SIG-M5 (cell line): ENCODE results near the gene TSFM.
"Not testable (repeated sequence)": the region's sequence is repeated elsewhere in the genome, so short reads cannot be mapped to it uniquely, and the experiment has no call there.

Experiments used
- DNase-seq: peaks from one replicate; lab custom pipeline; 2025; lab: John Stamatoyannopoulos, UW

Gene TSFM

DNA sequence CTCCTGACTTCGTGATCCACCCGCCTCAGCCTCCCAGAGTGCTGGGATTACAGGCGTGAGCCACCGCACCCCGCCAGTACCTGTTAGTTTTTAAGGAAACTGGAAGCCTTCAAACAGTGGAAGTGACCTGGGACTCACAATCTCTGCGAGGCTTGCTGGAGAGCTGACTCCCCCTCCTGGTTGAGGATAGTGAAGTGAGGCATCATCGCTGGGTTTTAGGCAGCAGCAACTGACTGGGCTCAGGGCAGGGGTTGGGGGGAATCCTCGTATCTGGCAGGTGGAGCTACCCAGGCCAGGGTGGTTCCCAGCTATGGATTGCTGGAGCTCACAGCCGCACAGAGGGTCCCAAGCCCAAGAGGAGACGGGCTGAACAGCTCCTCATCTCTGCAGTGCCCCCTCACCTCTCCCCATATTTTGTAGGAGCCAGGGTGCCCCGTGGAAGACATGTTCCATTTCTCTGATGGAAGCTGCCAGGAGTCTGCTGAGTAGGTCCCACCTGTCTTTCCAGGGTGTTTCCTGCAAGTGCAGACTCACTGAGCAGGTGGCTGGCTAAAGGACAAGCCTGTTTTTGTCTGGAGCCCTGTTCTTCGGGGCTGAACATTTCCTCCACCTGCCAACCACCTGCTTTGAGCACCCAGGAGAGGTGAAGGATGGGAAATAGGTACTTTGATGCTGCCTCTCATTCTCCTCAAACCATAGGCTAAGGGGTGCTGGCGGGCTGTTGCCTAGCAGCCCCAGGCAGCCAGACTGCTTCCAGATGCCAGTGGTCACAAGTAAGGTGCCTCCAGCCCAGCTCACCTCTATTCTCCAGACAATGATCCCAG is 32.8 kb downstream of the TSFM start:
- no peak for DNase-seq

DNA sequence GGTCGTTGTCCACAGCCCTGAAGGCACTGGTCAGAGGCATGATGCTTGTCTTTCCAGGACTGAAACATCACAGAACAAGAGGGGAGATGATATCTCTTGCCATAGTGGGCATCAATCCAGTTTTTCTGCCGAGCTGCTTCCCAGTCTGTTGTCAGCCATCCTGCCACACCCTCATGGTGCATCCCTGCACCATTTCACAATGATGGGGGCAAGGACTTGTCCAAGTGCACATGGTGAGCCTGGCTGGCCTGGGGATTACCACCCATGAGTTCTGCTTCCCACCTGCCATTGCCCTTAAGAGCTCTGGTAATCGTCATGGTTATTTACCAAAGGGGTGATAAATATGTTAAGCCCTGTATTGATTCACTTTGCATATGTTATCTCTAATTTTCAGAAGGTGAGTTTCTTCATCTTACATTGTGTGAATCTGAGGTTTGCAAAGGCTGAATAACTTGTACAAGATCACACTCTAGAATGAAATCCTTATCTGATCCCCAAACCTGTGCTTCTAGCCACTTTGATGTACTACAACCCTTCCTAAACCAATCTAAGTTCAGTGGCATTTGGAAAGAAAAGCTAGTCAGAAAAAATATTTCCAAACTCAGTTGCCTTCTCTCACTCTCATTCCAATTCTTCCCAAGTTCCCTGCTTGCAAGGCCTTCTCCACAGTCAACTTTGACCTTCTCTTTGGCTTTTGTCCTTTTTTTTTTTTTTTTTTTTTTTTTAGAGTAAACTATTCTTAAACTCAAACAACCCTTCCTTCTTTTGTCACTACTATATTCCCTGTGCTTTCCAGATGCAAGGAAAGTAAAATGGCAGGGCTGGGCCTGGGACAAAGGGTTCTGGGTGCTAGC is 33.6 kb downstream of the TSFM start:
- DNase-seq: no peak

DNA sequence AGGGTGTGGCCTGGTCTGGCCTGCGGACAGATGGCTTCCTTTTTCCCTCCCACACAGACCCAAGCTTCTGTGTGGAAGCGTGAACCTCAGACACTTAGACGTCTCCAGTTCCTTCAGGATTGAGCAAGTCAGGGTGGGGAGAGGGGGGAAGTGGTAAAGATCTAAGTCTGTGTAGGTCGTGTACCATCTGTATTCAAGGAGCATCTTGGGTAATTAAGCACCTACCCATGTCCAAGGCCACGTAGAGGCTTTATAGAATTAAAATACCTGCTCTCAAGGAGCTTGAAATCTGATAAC is 34.2 kb downstream of the TSFM start:
- DNase-seq: peak; percentile 45

DNA sequence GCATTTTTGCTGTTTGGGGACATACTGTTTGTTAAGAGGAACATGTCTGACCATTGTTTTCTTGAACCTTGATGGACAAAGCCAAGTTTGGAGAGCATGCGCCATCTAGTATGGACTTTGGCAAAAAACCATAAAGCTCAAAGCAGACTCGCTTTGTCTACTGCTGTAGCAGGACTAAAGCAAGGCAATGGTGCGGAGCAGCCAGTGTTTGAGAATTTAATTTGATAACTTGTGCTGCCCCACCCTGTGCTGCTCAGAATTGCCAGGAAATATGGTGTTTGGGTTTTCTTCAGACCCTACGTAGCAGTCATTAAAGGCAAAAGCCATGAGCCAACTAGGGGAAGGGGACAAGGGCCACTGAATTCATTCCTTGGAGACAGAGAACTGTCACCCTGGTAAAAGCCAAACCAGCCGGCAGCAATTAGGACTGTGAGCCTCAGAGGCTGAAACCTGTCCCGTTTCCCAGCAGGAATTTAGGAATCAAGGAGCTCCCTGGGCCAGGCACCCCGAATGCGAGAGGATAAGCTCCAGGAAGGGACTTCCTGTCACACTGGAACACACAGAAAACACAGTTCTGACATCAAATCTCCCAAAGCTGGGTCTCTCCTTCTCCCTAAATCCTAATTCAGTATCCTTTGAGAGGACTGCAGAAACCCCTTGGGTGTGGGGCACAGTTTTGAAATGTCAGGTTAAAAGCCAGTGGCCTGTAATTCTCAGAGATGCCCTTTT is 34.8 kb downstream of the TSFM start:
- no peak for DNase-seq

DNA sequence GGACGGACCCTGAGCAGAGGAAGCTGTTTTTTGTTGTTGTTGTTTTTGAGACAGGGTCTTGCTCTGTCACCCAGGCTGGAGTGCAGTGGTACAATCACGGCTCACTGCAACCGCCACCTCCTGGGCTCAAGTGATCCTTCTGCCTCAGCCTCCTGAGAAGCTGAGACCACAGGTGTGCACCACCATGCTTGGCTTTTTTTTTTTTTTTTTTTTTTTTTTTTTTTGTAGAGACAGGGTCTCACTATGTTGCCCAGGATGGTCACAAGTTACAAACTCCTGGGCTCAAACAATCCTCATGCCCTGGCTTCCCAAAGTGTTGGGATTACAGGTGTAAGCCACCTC is 35.4 kb downstream of the TSFM start:
- not testable (repeated sequence) for DNase-seq

DNA sequence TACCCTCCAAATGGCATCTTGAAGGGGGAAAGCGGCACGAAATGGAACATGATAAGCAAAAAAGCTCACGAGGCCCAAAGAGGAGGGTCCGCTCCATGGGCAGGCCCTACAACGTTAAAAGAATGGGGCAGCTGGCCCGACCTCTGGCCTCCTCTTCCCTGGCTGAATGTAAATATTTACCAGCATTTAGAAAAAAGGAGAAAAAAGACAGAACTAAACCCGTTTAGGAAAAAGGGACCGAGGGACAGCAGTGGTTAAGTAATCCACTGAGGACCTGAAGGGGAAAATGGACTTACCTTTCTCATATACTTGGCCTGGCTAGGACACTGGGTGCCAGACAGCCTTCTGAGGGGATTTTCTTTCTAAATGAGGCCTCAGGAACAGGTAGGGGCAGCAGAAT is 37.5 kb downstream of the TSFM start:
- DNase-seq: not testable (repeated sequence)

DNA sequence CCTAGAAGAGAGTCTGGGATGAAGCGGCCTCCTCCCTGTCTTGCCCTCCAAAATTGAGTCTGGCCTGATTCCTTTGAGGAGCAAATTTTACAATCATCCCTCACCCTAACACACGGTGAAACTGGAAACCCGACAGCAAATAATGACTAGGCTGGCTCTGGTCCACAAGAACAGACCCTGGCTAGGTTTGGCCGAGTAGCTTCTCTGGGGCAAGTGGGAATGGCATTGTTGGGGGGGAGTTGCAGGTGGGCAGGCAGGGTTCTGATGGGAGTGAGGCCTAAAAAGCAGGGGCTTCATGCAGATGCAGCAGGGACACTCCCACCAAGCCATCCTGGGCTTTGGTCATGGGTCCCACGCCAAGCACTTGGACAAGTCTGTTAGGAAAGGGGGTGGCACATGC is 38.4 kb downstream of the TSFM start:
- DNase-seq: not testable (repeated sequence)

DNA sequence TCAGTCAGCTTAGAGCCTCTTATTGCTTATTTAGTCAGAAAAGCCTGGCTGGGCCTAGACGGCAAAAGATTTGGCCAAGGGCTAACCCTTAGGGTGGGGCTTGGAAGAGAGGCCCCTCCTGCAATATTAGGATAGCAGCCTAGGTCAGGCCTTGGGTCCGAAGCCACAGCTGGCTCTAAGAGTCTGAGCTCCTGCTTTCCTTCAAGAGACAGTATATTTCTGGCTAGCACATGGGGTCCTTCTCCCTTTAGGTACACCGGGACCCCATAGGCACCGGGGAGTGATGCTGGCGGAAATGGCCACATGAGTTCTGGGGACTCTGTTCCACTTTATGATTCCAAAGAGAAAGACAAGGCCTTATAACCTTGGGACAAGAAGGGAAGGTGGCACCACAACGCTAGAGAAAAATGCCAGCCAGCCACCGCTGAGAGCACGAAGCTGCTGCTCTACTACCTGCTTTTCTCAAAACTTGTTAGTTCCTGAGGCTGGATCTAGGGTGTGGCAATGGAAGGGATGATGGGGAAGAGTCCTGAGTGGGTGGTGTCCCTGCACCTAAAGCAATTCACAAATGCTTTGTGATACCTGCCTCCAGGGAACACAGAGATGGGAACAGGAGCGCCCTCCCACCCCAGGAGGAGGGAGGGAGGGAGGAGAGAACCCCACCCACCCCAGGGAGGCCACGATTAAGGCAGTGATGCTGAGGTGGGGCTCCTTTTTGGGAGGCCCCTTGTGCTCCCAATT is 39.1 kb downstream of the TSFM start:
- no peak for DNase-seq

DNA sequence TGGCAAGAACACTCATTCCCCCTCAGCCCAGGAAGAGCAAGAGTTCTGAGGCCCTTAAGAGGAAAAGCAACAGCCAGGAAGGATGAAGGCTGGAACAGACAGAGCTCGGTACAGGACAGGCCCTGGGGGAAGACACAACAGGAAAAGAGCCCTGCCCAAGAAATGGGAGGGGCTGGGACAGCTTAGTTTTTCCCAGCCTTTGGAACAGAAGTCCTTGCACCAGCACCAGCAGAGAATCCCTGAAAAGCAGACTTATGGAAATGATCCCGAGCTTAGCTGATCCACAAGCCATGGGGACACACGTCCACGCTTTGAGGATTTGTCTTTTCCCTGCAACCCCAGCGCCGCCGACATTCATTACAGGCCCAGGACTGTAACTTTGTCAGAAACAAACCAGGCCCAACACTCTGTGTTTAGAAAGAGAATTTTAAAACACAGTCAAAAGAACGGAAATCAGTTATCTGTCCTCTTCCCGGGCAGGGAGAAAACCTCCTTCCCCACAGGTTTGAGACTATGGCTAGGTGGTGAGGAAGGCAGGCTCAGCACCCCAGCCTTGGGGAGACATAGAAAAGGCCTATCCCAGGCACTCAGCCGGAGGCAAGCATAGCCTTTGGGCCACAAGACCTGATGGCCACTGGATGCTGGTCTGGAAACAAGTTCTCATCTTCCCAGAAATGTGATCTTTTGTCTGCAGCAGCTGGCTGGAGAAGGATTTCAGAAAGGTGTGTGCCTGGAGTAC is 40.0 kb downstream of the TSFM start:
- DNase-seq: no peak

DNA sequence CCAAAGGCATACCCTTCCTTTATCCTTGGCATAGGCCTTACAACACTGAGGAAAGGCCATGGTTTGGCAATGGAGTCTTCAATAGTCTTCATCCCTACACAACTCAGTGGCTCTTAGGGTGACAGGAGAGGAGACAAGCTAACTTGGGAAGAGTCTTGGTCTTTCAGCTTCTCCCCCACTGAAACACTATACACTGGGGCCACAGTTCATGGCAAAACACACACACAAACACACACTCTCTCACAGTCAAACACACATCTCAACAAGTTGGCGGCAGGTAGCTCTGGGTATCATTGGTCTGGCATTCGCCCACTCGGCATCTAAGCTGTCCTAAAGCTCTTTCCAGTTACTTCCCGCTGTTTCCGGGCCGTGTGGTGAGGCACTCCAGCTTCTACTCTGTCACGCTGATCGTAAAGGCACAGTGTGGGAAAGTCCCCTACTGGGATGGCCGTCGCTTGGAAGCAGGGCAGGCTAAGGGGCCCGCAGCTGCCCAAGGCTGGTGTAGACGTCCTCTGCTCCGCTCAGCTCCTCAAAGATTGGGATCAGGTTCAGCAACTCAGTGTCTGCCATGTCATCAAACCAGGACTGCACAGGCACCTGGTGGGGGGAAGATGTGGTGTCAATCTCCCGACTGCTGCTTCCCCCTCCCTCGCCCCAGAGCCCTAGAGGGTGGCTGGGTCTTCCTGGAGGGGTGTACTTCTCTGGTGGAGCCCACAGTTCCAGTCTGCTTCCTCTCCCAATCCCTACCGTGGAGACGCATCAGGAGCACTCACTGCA is 40.7 kb downstream of the TSFM start:
- no peak for DNase-seq

DNA sequence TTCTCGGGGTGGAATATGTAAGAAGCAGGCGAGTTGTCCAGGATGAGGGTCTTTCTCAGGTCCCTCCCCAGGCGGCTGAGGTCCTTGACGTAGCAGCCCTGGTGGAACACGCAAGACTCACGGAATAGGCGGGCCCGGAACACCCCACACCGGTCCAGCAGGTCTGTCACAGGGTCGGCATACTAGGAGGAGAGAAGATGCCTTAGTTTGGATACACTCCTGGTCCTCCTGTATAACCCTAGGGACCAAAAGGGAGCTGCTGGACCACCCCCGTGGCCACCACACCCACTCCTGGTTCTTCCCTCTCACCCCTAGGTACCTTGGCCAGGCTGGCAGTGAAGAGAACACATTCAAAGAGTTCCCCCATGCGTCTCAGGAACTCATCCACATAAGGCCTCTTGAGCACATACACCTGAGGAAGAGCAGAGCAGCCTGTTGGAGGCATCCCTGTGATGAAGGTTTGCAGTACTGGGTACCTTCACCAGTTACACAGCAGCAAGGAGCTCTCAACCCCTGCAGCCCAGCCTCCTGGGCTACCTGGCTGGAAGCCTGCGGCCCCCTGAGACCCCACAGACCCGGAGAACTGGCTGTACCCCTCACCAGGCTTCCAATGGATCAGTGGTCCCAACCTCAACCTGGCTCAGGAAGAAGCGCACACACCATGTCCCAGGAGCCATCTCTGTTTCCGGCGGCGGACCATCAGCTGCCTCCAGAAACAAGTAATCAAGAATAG is 41.5 kb downstream of the TSFM start:
- no peak for DNase-seq

DNA sequence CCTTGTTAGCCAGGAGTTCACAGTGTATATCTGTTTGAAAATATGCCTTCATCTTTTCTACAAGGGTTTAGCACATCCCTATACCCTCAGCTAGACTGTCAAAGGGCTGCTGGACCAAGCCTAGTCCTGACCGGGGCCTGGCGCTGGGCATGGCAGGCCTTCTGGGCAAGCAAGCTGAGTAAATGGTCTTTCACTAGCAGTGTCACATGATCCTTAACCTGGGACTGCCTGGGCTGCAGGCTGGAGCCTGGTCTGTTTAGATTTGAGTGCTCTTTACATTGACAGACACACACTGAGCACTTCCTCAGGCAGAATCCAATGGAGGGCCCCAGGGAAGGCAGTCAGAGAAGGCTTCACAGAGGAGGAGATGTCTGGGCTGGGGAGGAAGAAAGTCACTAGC is 42.9 kb downstream of the TSFM start:
- DNase-seq: no peak

DNA sequence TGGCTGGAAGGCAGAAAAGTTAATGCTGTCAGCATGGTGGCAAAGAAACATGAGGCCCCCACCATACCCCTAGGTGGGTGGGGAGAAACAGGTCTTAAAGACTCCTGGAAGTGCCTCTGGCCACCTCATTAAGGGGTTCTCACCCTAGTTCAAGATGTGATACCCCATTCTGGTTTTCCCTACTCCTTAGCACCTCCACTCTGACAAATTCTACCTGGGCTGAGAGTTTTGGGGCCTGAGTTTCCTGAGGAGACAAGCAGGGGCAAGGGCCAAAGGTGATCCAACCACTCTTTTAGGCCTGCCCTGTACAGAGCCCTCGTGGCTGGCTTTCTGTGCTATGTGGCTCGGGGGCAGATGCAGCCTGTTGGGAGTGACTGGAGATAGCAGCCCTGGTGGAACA is 43.8 kb downstream of the TSFM start:
- DNase-seq: no peak

DNA sequence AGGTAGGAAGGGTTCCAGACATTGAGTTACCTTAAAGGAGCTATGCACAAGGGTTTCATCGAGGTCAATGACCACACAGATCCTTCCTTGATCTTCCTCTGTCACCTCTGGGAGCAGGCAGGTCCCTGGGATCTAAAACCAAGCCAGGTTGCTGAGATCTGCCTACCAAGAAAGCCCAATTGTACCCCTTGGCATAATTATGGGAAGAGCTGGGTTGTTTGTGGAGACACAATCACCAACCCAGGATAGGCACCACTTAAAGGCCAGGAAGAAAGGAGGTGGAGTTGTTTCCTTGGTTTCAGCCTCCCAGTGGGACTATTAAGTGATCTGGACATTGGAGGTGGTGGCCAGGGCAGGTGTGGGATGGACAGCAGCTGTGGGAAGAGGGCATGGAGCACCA is 44.4 kb downstream of the TSFM start:
- DNase-seq: no peak

DNA sequence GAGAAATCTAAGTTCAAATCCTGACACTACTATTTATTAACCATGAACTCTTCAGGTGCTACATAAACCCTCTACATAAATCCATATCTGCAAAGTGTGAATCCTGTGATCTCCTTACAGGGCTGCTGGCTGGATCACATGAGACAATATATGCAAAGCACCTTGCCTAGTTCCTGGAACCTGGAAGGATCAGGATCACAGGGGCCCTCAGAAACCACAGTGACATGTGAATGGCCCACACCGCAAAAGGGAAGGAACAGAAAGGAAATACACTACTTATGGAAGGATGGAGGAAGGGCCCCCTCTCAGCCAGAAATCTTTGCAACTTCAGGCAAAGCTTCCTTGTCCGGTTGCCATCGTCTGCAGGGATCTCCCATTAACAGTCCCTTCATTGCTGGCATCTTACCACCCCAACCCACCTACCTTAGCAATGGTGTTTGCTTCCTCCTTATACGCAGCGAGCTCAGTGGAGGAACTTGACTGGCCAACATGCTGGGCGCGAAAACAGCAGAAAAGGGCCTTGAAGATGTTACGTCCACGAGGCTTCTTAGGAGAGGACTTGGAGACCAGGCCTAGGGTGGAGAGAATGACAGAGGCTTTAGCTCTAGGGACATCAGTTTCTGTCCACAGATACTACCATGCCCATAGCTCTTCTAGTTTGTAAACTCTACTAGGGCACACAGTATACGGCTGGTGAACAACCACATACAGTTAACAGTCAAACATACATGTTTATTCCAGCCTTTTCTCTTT is 46.6 kb downstream of the TSFM start:
- no peak for DNase-seq

DNA sequence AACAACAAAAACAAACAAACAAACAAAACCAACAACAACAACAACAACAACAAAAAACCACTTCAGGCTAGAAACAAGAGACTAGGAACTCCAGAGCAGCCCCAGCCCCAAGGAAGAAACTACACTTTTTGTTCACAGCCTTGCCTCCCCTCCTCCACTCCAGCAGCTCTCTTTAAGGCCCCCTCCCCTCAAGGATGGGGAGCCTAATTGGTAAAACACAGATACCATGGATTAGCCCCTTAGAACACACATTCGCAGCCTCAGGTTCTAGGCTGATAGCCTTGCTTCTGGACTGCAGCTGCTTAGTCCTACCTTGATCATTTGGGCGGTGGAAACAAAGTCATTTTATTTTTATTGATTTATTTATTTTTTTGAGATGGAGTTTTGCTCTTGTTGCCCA is 47.8 kb downstream of the TSFM start:
- no peak for DNase-seq

DNA sequence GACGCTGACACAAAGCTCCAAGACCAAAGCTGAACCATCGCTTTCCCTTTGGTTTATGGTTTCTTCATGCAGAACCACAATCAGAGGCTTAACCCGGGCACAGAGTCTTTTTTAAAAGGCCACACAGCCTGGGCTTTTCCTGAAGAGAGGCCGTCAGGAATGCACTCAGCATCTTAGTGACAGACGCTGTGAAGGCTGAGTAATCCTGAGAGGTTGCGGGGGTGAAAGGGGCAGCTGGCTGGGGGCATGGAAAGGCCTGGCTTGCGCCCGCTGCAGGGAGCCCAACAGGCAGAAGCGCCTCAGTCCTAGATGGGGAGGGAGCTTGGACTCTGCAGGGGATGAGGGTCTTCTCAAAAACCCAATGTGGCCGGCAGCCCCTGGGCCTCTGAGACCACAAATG is 50.4 kb downstream of the TSFM start:
- no peak for DNase-seq

DNA sequence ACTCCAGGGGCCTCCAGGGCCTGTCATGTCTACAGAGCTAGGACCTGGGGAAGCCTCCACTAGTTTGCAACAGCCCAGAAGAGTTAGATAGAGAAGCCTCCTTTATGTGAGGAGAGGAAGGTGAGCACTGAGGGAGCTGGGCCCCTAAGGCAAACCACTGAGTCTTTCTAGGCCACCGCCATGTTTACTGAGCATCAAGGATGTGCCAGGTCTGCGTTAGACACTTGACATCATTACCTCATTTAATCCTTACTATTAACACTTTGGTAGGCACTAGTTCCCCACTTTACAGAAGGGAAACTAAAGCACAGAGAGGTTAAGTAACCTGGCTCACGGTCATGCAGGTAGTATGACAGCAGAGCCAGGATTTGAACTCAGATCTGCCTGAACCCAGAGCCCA is 51.1 kb downstream of the TSFM start:
- no peak for DNase-seq
